Fibroblast of villous mesenchyme (primary cell): ENCODE results near the gene CCDC82. TPM values are rescaled to one million over a fixed set of nuclear protein-coding genes. Genes with fewer than 3 reads are reported as not detected.

Experiments
- DNase-seq: peaks from one replicate; pipeline ENCODE4 v3.0.0-alpha.2; 2010; ENCODE audit warnings: low read depth
- H3K4me3 ChIP-seq: 2 replicates; pipeline ENCODE4 v1.5.1; 2011; ENCODE audit warnings: low read depth, mild to moderate bottlenecking, low read length
- CTCF ChIP-seq: IDR thresholded peaks from 2 replicates; pipeline ENCODE4 v1.5.1; 2012; ENCODE audit warnings: low read depth, mild to moderate bottlenecking, low read length; ENCODE audit not compliant: insufficient read depth
- total RNA-seq: library from RNA; depleted of rRNA; stranded (reverse); fragments of >200 nt; gene quantifications from 2 replicates; pipeline ENCODE4 v1.2.3, GENCODE V29; 2012

CCDC82 gene
- total RNA-seq, 1 donor, result 17.7 TPM

GRCh38 chr11:96365493-96365892 lies 24.2 kb downstream of the CCDC82 start:
- no peak for TF ChIP-seq CTCF
- DNase-seq, result no peak
- H3K4me3 ChIP-seq, result no peak overlapping the region

- peak; percentile 28 for DNase-seq
- H3K4me3 ChIP-seq, result no peak overlapping the region
- TF ChIP-seq CTCF, result no peak
These were observed 27.9 kb downstream of the CCDC82 start for GRCh38 chr11:96361778-96362177.

- no peak overlapping the region for H3K4me3 ChIP-seq
- no peak for DNase-seq
- no peak for TF ChIP-seq CTCF
These were observed 31.4 kb downstream of the CCDC82 start for GRCh38 chr11:96358321-96358720.

DNA sequence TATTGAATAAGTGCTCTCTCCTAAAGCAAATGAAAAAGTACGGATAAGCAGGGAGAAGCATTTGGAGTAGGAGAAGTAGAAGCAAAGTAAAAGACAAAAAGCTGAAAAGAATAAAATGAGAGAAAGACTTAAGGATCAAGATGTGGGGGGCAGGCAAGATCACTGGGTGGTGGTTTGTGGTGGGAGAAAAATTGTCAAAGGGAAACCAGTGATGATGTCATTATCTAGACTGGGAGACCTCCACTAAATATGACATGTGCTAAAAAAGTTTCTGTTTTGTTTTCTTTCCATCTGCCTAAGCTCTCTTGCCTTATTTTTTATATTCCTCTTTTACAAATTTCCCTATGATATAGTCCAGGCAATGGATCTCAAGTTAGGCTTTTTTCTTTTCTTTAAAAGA lies 31.9 kb downstream of the CCDC82 start:
- no peak overlapping the region for H3K4me3 ChIP-seq
- TF ChIP-seq CTCF, result no peak
- DNase-seq, result no peak

- DNase-seq, result no peak
- TF ChIP-seq CTCF, result no peak
- H3K4me3 ChIP-seq, result no peak overlapping the region
These were observed 32.9 kb downstream of the CCDC82 start for GRCh38 chr11:96356848-96357247.

GRCh38 chr11:96342961-96343711 lies 46.6 kb downstream of the CCDC82 start, which contains the start of gene MAML2:
TSS of gene MAML2 (minus strand) at chr11:96343195. CDS start at chr11:96341895, 1,300 bp downstream.
- DNase-seq, result peak; percentile 92
- H3K4me3 ChIP-seq, result peak within 1 kb of the TSS; percentile 67
- TF ChIP-seq CTCF, result peak; percentile 86
